HEK293 (cell line): ENCODE measurements around the gene TBPL1.

ENCODE experiments used
- BCL11A ChIP-seq: fragments of 450-650 bp; formaldehyde crosslinking; IDR thresholded peaks from 2 replicates; pipeline ENCODE4 v1.5.1; 2016; ENCODE audit warnings: low read depth, missing biosample characterization, missing genetic modification characterization
- EGR2 ChIP-seq: fragments of 450-650 bp; formaldehyde crosslinking; IDR thresholded peaks from 2 replicates; pipeline ENCODE4 v1.5.1; 2016; ENCODE audit warnings: low read depth, missing biosample characterization, missing genetic modification characterization
- HIC1 ChIP-seq: fragments of 450-650 bp; formaldehyde crosslinking; IDR thresholded peaks from 2 replicates; pipeline ENCODE4 v1.5.1; 2016; ENCODE audit warnings: missing biosample characterization, missing genetic modification characterization
- KLF16 ChIP-seq: fragments of 450-650 bp; formaldehyde crosslinking; IDR thresholded peaks from 2 replicates; pipeline ENCODE4 v1.5.1; 2017; ENCODE audit warnings: missing biosample characterization, missing genetic modification characterization
- KLF17 ChIP-seq: fragments of 450-650 bp; formaldehyde crosslinking; IDR thresholded peaks from 2 replicates; pipeline ENCODE4 v1.5.1; 2016; ENCODE audit warnings: missing biosample characterization, missing genetic modification characterization
- OSR2 ChIP-seq: fragments of 450-650 bp; formaldehyde crosslinking; IDR thresholded peaks from 2 replicates; pipeline ENCODE4 v1.5.1; 2016; ENCODE audit warnings: missing biosample characterization, missing genetic modification characterization
- PRDM4 ChIP-seq: fragments of 450-650 bp; formaldehyde crosslinking; IDR thresholded peaks from 2 replicates; pipeline ENCODE4 v1.5.1; 2017; ENCODE audit warnings: missing biosample characterization, missing genetic modification characterization
- SP2 ChIP-seq: fragments of 450-650 bp; formaldehyde crosslinking; IDR thresholded peaks from 2 replicates; pipeline ENCODE4 v1.5.1; 2016; ENCODE audit warnings: missing biosample characterization, missing genetic modification characterization
- TRIM28 ChIP-seq: IDR thresholded peaks from 2 replicates; pipeline ENCODE4 v1.6.1; 2011; ENCODE audit warnings: low read length, control low read depth, borderline replicate concordance
- TSHZ1 ChIP-seq: fragments of 450-650 bp; formaldehyde crosslinking; IDR thresholded peaks from 2 replicates; pipeline ENCODE4 v1.5.1; 2016; ENCODE audit warnings: missing biosample characterization, missing genetic modification characterization, borderline replicate concordance
- YY1 ChIP-seq: fragments of 450-650 bp; formaldehyde crosslinking; IDR thresholded peaks from 2 replicates; pipeline ENCODE4 v1.5.1; 2018; ENCODE audit warnings: missing biosample characterization, missing genetic modification characterization
- ZBTB20 ChIP-seq: fragments of 450-650 bp; formaldehyde crosslinking; IDR thresholded peaks from 2 replicates; pipeline ENCODE4 v1.5.1; 2016; ENCODE audit warnings: missing biosample characterization, missing genetic modification characterization
- ZFHX2 ChIP-seq: fragments of 450-650 bp; formaldehyde crosslinking; conservative IDR thresholded peaks from 2 replicates; pipeline ENCODE4 v1.5.1; 2016; ENCODE audit warnings: missing biosample characterization, missing genetic modification characterization
- ZNF155 ChIP-seq: fragments of 450-650 bp; formaldehyde crosslinking; IDR thresholded peaks from 2 replicates; pipeline ENCODE4 v1.5.1; 2016; ENCODE audit warnings: missing biosample characterization, missing genetic modification characterization
- ZNF175 ChIP-seq: fragments of 450-650 bp; formaldehyde crosslinking; IDR thresholded peaks from 2 replicates; pipeline ENCODE4 v1.5.1; 2016; ENCODE audit warnings: missing biosample characterization, missing genetic modification characterization
- ZNF184 ChIP-seq: fragments of 450-650 bp; IDR thresholded peaks from 2 replicates; pipeline ENCODE4 v1.5.1; 2018; ENCODE audit warnings: missing biosample characterization, mild to moderate bottlenecking, missing genetic modification characterization
- ZNF433 ChIP-seq: fragments of 450-650 bp; formaldehyde crosslinking; IDR thresholded peaks from 2 replicates; pipeline ENCODE4 v1.5.1; 2016; ENCODE audit warnings: missing biosample characterization, missing genetic modification characterization, low read depth
- ZNF514 ChIP-seq: fragments of 450-650 bp; formaldehyde crosslinking; IDR thresholded peaks from 2 replicates; pipeline ENCODE4 v1.5.1; 2016; ENCODE audit warnings: missing biosample characterization, missing genetic modification characterization
- ZNF561 ChIP-seq: fragments of 450-650 bp; IDR thresholded peaks from 2 replicates; pipeline ENCODE4 v1.5.1; 2018; ENCODE audit warnings: missing biosample characterization, missing genetic modification characterization, borderline replicate concordance
- ZNF585B ChIP-seq: fragments of 450-650 bp; formaldehyde crosslinking; IDR thresholded peaks from 2 replicates; pipeline ENCODE4 v1.5.1; 2016; ENCODE audit warnings: missing biosample characterization, missing genetic modification characterization
- ZNF610 ChIP-seq: fragments of 450-650 bp; formaldehyde crosslinking; IDR thresholded peaks from 2 replicates; pipeline ENCODE4 v1.5.1; 2016; ENCODE audit warnings: missing biosample characterization, missing genetic modification characterization, borderline replicate concordance
- ZNF626 ChIP-seq: fragments of 450-650 bp; sonication (Bioruptor Pico); formaldehyde crosslinking; IDR thresholded peaks from 2 replicates; pipeline ENCODE4 v1.5.1; 2018; ENCODE audit warnings: missing biosample characterization, missing genetic modification characterization, inconsistent platforms
- ZNF658 ChIP-seq: fragments of 450-650 bp; formaldehyde crosslinking; IDR thresholded peaks from 2 replicates; pipeline ENCODE4; 2016; ENCODE audit warnings: missing biosample characterization, missing genetic modification characterization
- ZNF76 ChIP-seq: fragments of 450-650 bp; formaldehyde crosslinking; IDR thresholded peaks from 2 replicates; pipeline ENCODE4; 2016; ENCODE audit warnings: low read depth, missing biosample characterization, missing genetic modification characterization, borderline replicate concordance
- ZNF768 ChIP-seq: fragments of 450-650 bp; formaldehyde crosslinking; IDR thresholded peaks from 2 replicates; pipeline ENCODE4 v1.5.1; 2018; ENCODE audit warnings: missing biosample characterization, mild to moderate bottlenecking, missing genetic modification characterization
- ZNF777 ChIP-seq: fragments of 450-650 bp; formaldehyde crosslinking; IDR thresholded peaks from 2 replicates; pipeline ENCODE4 v1.5.1; 2017; ENCODE audit warnings: missing biosample characterization, missing genetic modification characterization, borderline replicate concordance
- ZNF785 ChIP-seq: fragments of 450-650 bp; formaldehyde crosslinking; IDR thresholded peaks from 2 replicates; pipeline ENCODE4 v1.5.1; 2016; ENCODE audit warnings: missing biosample characterization, missing genetic modification characterization
- ZNF830 ChIP-seq: fragments of 450-650 bp; IDR thresholded peaks from 2 replicates; pipeline ENCODE4 v1.5.0; 2018; ENCODE audit warnings: missing biosample characterization, missing genetic modification characterization, low read depth, mild to moderate bottlenecking, moderate library complexity
- ZSCAN5A ChIP-seq: fragments of 450-650 bp; formaldehyde crosslinking; IDR thresholded peaks from 2 replicates; pipeline ENCODE4 v1.5.1; 2016; ENCODE audit warnings: missing biosample characterization, missing genetic modification characterization

Gene TBPL1

GRCh38 chr6:133983099-133983939 is 30.3 kb downstream of the TBPL1 start (continued):
- peak; percentile 63; the same call in 1 of the 2 replicates for TF ChIP-seq ZSCAN5A (tag by site-specific recombination)
- no peak for TF ChIP-seq ZNF768 (tag by site-specific recombination)
- TF ChIP-seq ZBTB20 (tag by site-specific recombination) = no peak
- peak; percentile 51; the same call in 1 of the 2 replicates for TF ChIP-seq ZNF184 (tag by site-specific recombination)
- TF ChIP-seq KLF16 (tag by site-specific recombination) = no peak
- TF ChIP-seq ZNF785 = no peak
- TF ChIP-seq OSR2 (tag by site-specific recombination) = peak; percentile 97
- no peak for TF ChIP-seq ZNF610 (tag by site-specific recombination)
- TF ChIP-seq KLF17 = peak; percentile 69
- no peak for TF ChIP-seq ZNF626 (tag by site-specific recombination)
- no peak for TF ChIP-seq EGR2
- TF ChIP-seq ZNF585B (tag by site-specific recombination) = no peak
- TF ChIP-seq SP2 (tag by site-specific recombination) = no peak
- no peak for TF ChIP-seq ZNF433
- TF ChIP-seq BCL11A = peak; percentile 78
- peak; percentile 72 for TF ChIP-seq TSHZ1 (tag by site-specific recombination)
- TF ChIP-seq ZNF155 (tag by site-specific recombination) = no peak
- TF ChIP-seq ZNF777 = no peak
- TF ChIP-seq PRDM4 = no peak
- no peak for TF ChIP-seq ZNF175 (tag by site-specific recombination)
- no peak for TF ChIP-seq YY1 (tag by site-specific recombination)
- TF ChIP-seq ZNF76 = no peak; the same call in 1 of the 2 replicates
- no peak for TF ChIP-seq HIC1
- no peak for TF ChIP-seq ZFHX2 (tag by site-specific recombination)
- TF ChIP-seq TRIM28 = no peak
- peak; percentile 88 for TF ChIP-seq ZNF561
- TF ChIP-seq ZNF830 (tag by site-specific recombination) = no peak
- TF ChIP-seq ZNF514 (tag by site-specific recombination) = no peak
- TF ChIP-seq ZNF658 = no peak
